ENCODE results near the gene USF2.

DNA sequence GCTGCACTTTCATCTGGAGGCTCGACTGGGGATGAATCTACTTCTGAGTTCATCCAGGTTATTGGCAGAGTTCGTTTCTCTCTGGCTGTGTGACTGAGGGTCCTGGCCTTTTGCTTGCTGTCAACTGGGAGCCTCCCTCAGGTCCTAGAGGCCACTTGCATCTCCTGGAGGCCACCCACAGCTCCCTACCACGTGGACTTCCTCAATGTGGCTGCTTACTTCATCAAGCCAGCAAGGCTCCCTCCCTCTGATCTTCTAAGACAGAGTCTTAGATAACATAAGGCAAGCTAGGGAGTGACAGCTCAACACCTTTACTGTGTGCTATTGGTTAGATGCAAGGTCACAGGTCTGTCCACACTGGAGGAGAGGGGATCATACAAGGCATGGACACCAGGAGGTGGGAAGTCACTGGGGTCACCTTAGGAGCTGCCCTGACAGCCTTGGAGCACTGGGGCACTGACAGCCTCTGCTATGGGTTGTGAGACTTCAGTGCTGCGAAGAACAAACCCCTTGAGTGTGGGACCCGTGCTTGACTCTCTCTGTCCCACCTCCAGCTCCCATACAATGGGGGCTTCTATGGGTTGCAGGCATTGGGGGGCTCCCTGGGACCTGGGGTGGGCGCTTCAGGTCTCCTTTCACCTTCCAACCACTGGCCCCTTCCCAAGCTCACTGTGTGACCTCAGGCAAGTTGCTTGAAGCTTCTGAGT lies 45.5 kb upstream of the USF2 start:
- TF ChIP-seq POLR2A (IDR thresholded peaks at IDR 0.05), result no peak
- no peak for TF ChIP-seq POLR2AphosphoS5 (IDR thresholded peaks at IDR 0.05)

Data from stomach (tissue), 4 donors.